Endothelial cell (in vitro differentiated cells): Measurements from ENCODE around the gene MBTPS1. TPM values are rescaled to one million over a fixed set of nuclear protein-coding genes. Genes with fewer than 3 reads are reported as not detected.
A peak's percentile ranks its signal among the peaks of the same experiment; 100 is the strongest.

Experiments used
- DNase-seq: peaks from one replicate; pipeline ENCODE4 v3.0.0; 2021; ENCODE audit warnings: low spot score
- H3K27ac Mint-ChIP-seq: one replicate; pipeline ENCODE4 v1.8.0; 2021; ENCODE audit warnings: mixed read lengths, inconsistent platforms; ENCODE audit not compliant: unreplicated experiment
- H3K27me3 Mint-ChIP-seq: one replicate; pipeline ENCODE4 v1.8.0; 2021; ENCODE audit warnings: mild to moderate bottlenecking, moderate library complexity, mixed read lengths, inconsistent platforms; ENCODE audit not compliant: unreplicated experiment
- H3K36me3 Mint-ChIP-seq: one replicate; pipeline ENCODE4 v1.8.0; 2021; ENCODE audit warnings: mild to moderate bottlenecking, low read depth, mixed read lengths, inconsistent platforms; ENCODE audit not compliant: unreplicated experiment
- H3K4me1 Mint-ChIP-seq: one replicate; pipeline ENCODE4 v1.8.0; 2021; ENCODE audit warnings: mild to moderate bottlenecking, mixed read lengths, inconsistent platforms; ENCODE audit not compliant: unreplicated experiment
- H3K4me3 Mint-ChIP-seq: one replicate; pipeline ENCODE4 v1.8.0; 2021; ENCODE audit warnings: mild to moderate bottlenecking, mixed read lengths, inconsistent platforms; ENCODE audit not compliant: unreplicated experiment
- H3K9me3 Mint-ChIP-seq: one replicate; pipeline ENCODE4 v1.8.0; 2021; ENCODE audit warnings: mixed read lengths, inconsistent platforms; ENCODE audit not compliant: unreplicated experiment
- CTCF ChIP-seq: fragments of 200-600 bp; sonication (generic); IDR thresholded peaks from one replicate; pipeline ENCODE4 v1.5.0; 2021; ENCODE audit warnings: antibody characterized with exemption; ENCODE audit not compliant: unreplicated experiment
- total RNA-seq: library from RNA; stranded (reverse); fragmentation: NEBNext Ultra II Directional; extraction: Animal tissue kit (Norgen Biotek cat#: 25700); gene quantifications from one replicate; pipeline ENCODE4 v1.2.1, GENCODE V29; 2021; ENCODE audit not compliant: unreplicated experiment

The MBTPS1 gene
- total RNA-seq, 1 donor from 2014 or later, result 79.7 TPM

GRCh38 chr16:84059946-84060901 lies 56.5 kb downstream of the MBTPS1 start:
- H3K4me3 Mint-ChIP-seq, result no peak overlapping the region

DNA sequence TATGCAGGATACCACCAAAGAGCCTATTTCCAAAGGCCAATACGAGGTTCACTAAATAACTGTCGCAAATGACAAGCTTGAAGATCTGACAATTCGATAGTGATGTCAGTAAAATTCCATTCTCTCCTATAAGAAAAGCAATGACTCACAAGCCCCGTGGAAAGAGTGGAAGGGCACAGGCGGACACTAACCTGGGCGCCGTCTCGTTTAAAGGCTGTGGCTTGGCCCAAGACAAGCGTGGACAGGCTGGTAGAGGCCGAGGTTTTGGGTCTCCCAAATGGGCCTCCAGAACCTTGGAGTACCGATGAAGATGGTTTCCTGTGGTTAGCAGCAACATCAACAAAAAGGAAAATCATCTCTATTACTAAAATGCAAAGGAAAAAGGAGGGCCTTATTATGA lies 57.6 kb downstream of the MBTPS1 start:
- Mint-ChIP-seq H3K27me3 (no peaks in the 10 kb centered on the region), H3K4me3 (no peak overlapping the region), H3K9me3 (no peaks in the 10 kb centered on the region), H3K36me3 (peaks cover 46% of the 10 kb centered on the region), H3K27ac (no peak overlapping the region), H3K4me1 (no peaks in the 10 kb centered on the region)
- TF ChIP-seq CTCF, result no peak
- no peak for DNase-seq

More at GRCh38 chr16:84059946-84060901, 56.5 kb downstream of the MBTPS1 start:
- no peak for DNase-seq
- Mint-ChIP-seq H3K9me3 (no peaks in the 10 kb centered on the region), H3K36me3 (peaks cover 45% of the 10 kb centered on the region), H3K4me1 (no peaks in the 10 kb centered on the region), H3K27ac (no peak overlapping the region), H3K27me3 (no peaks in the 10 kb centered on the region)
- no peak for TF ChIP-seq CTCF

DNA sequence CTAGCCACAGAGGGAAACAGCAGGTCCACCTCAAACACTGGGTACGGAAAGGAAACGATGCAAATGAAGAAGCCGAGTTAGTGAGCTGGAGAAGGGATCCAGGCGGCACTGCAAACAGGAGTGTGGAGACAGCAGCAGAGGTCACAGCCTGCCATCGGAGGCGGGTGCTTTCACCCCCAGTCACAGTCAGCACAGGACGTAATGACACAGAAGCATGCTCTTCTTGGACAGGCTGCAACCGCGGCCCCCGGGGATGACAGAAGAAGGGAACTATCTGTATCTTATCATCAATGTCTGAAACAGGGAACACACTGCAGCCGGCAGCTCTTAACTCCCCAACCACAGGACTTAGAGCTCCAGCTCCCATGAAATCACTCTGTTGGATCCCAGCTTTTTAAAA lies 58.1 kb downstream of the MBTPS1 start:
- H3K27me3 Mint-ChIP-seq, result no peaks in the 10 kb centered on the region
- DNase-seq, result no peak
- peaks cover 51% of the 10 kb centered on the region for H3K36me3 Mint-ChIP-seq
- H3K4me1 Mint-ChIP-seq, result no peaks in the 10 kb centered on the region
- H3K4me3 Mint-ChIP-seq, result peak overlapping the region; percentile 44
- H3K9me3 Mint-ChIP-seq, result no peaks in the 10 kb centered on the region
- TF ChIP-seq CTCF, result no peak
- H3K27ac Mint-ChIP-seq, result no peak overlapping the region

DNA sequence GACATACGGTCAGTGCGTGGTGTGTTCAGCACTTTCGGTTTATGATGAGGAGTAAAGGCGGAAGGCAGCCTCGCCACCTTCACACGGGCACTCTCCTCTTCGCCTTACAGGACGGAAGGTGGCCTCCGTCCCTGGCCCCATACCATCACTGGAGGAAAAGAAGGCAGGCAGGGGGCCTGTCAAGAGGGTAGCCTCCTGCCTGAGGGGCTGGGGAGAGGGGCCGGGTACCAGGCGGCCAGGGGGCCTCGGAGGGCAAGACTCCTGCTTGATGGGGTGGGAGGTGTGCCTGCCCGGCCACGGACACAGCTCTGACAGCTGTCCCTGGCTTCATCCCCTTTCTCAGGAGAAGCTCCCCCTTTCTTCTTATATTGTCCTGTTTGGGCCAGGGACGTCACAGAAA lies 58.5 kb downstream of the MBTPS1 start:
- no peak for TF ChIP-seq CTCF
- no peak for DNase-seq
- H3K36me3 Mint-ChIP-seq, result peaks cover 51% of the 10 kb centered on the region
- peak overlapping the region; percentile 56 for H3K4me3 Mint-ChIP-seq
- H3K27me3 Mint-ChIP-seq, result no peaks in the 10 kb centered on the region
- H3K9me3 Mint-ChIP-seq, result no peaks in the 10 kb centered on the region
- peak overlapping the region; percentile 52 for H3K27ac Mint-ChIP-seq
- H3K4me1 Mint-ChIP-seq, result no peaks in the 10 kb centered on the region

- H3K27ac Mint-ChIP-seq, result no peak overlapping the region
- no peaks in the 10 kb centered on the region for H3K4me1 Mint-ChIP-seq
- H3K4me3 Mint-ChIP-seq, result no peak overlapping the region
- H3K27me3 Mint-ChIP-seq, result no peaks in the 10 kb centered on the region
- DNase-seq, result no peak
- H3K9me3 Mint-ChIP-seq, result no peaks in the 10 kb centered on the region
- peaks cover 52% of the 10 kb centered on the region for H3K36me3 Mint-ChIP-seq
- no peak for TF ChIP-seq CTCF
Measured at GRCh38 chr16:84056933-84057332, 59.8 kb downstream of the MBTPS1 start.
